Measurements from ENCODE around the gene SLC16A11. TPM values are rescaled to one million over a fixed set of nuclear protein-coding genes. Genes with fewer than 3 reads are reported as not detected.

Gene SLC16A11, protein sequence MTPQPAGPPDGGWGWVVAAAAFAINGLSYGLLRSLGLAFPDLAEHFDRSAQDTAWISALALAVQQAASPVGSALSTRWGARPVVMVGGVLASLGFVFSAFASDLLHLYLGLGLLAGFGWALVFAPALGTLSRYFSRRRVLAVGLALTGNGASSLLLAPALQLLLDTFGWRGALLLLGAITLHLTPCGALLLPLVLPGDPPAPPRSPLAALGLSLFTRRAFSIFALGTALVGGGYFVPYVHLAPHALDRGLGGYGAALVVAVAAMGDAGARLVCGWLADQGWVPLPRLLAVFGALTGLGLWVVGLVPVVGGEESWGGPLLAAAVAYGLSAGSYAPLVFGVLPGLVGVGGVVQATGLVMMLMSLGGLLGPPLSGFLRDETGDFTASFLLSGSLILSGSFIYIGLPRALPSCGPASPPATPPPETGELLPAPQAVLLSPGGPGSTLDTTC
- 0.95 and 2.1 TPM in 2 replicates for total RNA-seq

DNA sequence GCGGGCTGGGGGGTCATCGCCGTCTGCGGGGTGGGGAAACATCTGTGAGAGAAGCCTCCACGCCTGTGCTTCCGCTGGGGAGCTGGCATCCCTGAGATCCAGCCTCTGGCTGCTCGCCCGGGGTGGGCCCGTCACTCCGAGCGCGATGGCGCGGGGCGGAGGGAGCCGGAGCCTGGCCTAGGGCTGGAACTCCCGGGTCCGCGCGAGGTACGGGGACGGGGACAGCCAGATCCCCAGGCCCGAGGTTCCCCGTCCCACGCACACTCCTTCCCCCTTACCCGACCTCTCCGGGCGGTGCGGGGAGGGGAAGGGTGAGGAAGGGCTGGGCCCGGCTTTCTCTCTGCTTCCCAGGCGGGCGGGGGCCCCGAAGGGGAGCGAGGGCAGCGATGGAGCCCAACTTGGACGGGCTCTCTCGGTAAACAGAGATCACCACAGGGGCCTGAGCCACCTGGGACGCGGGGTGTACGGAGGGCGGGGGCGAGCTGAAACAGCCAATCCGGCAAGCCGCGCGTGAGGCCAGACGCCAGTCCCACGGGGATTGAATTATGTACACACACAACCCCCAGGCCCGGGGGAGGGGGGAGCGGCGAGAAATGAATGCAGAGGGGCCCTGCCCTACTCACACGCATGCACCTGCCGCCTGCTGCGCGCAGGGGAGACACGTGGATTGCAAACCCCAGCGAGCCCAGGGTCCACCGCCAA lies at the start of gene SLC16A11:
Gene SLC16A11 (minus strand): TSS at position 596 of the 702 bp plus-strand sequence. CDS start 579 bp downstream, at position 17.

DNA sequence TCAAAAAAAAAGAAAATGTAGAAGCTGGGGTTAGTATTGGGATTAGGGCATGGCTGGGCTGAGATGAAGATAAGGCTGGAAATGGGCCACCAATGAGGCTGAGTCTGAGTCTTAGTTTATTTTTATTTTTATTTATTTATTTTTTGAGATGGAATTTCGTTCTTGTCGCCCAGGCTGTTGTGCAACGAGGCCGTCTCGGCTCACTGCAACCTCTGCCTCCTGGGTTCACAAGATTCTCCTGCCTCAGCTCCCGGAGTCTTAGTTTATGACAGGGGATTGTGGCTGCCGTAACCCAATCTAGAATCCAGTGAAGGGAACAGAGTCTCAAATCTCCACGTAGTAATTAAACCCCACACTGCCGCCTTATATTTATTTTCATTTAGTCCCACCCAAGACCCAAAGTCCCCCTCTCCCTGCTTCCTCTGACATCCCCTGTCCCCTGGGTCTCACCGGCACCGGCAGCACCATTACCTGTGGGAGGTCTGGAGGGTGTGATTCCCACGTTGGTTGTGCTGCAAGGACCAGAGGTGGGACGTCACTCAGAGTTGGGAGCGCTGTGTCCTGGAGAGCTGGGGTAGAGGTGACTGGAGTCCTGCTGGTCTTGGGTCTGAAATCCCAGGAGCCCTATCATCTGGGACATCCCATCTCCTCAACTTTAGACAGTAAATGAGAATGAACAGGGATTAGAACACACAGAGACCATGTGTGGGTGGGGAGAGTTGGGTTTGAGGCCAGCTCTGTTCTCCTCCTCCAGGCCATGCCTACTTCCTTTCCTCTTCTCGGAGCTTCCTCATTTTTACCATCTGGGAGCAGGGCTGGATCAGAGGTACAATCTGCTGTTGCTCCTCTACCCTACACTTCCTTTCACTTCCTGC lies 35.9 kb upstream of the SLC16A11 start, which contains the start of gene CLEC10A:
Gene CLEC10A (minus strand): TSS at position 671 of the 875 bp plus-strand sequence. CDS start 1,439 bp downstream, outside the sequence.

DNA sequence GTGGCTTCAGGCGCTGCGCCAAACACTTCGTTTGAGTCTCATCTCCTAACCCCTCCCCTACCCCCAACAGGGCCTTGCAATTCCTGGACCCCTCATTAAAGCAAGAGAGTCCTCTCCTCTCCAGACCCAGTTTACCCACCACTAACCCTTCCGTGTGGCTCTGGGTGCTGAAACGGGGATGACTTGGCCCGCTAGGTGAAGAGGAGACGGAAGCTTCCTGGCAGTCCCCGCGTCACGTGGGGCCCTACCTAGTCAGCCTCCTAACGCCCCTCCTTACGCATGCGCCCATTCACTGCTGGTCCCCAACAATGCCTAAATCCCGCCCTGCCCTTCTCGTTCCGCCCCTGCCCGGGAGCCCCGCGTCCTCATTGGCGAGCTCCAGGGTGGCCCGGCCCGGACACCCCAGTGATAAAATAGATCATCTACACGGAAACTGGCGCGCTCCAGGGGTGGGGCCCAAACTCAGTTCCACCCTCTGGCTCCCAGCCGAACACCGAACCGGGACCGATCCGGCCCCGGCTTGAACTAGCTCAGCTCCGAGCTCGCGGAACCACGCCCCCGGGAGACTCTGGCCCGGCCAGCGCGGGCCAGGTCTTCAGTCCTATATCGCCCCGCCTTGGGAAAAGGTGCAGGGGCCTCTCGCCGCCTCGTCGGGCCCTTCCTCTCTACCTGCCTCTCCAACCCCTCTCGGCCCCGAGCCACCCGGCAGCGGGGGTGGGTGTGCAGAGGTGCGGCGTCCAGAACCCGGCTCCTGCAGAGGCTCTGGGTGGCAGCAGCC lies 8.1 kb downstream of the SLC16A11 start, which contains the start of gene SLC16A13:
Gene SLC16A13 (plus strand): TSS at position 425 of the 778 bp plus-strand sequence. CDS start 368 bp downstream, outside the sequence.

GRCh38 chr17:7022781-7023571 lies 20.9 kb downstream of the SLC16A11 start, which contains the start of gene BCL6B:
Gene BCL6B (plus strand): TSS chr17:7023050. CDS start chr17:7023672, 622 bp downstream.

GRCh38 chr17:6995500-6996255 lies 48.2 kb downstream of the SLC16A11 start, which contains the start of gene ALOX12:
Gene ALOX12 (plus strand): TSS chr17:6996049. CDS start chr17:6996118, 69 bp downstream.

Other genes with a start within 250 kb of the SLC16A11 start
- gene TEKT1, start 212.4 kb downstream of the SLC16A11 start, total RNA-seq, result 0.11 TPM in 1 of 2 replicates, not detected in the other
- gene ALOX12, start 48.0 kb downstream of the SLC16A11 start, total RNA-seq, result not detected in 2 replicates
- 56.6 and 66.1 TPM in 2 replicates for gene RNASEK, start 31.5 kb downstream of the SLC16A11 start, total RNA-seq
- 39.0 and 76.2 TPM in 2 replicates for gene BCL6B, start 21.0 kb downstream of the SLC16A11 start, total RNA-seq
- gene SLC16A13, start 8.1 kb downstream of the SLC16A11 start, total RNA-seq, result 1.3 TPM in 2 replicates
- 3.1 TPM in 2 replicates for gene CLEC10A, start 36.2 kb upstream of the SLC16A11 start, total RNA-seq
- not detected in 2 replicates for gene ASGR2, start 70.7 kb upstream of the SLC16A11 start, total RNA-seq
- gene ASGR1, start 135.3 kb upstream of the SLC16A11 start, total RNA-seq, result 26.4 and 28.8 TPM in 2 replicates
- gene DLG4, start 175.7 kb upstream of the SLC16A11 start, total RNA-seq, result 7.0 and 7.2 TPM in 2 replicates
- 194 and 227 TPM in 2 replicates for gene ACADVL, start 175.8 kb upstream of the SLC16A11 start, total RNA-seq
- gene DVL2, start 190.4 kb upstream of the SLC16A11 start, total RNA-seq, result 28.4 and 28.5 TPM in 2 replicates
- gene PHF23, start 195.4 kb upstream of the SLC16A11 start, total RNA-seq, result 38.6 and 39.7 TPM in 2 replicates
- 131 and 147 TPM in 2 replicates for gene GABARAP, start 198.4 kb upstream of the SLC16A11 start, total RNA-seq
- gene CTDNEP1, start 207.6 kb upstream of the SLC16A11 start, total RNA-seq, result 23.2 and 25.1 TPM in 2 replicates
- gene ELP5, start 208.1 kb upstream of the SLC16A11 start, total RNA-seq, result 31.9 and 36.9 TPM in 2 replicates
- gene CLDN7, start 218.4 kb upstream of the SLC16A11 start, total RNA-seq, result 0.76 and 1.5 TPM in 2 replicates
- gene SLC2A4, start 237.6 kb upstream of the SLC16A11 start, total RNA-seq, result 0.69 and 1.6 TPM in 2 replicates

Data from dermis lymphatic vessel endothelial cell (primary cell).